NCI-H510A (cell line): ENCODE data around the gene KIF2A.

Experiments
- DNase-seq: peaks from one replicate; lab custom pipeline; 2025; lab: John Stamatoyannopoulos, UW

KIF2A gene

DNA sequence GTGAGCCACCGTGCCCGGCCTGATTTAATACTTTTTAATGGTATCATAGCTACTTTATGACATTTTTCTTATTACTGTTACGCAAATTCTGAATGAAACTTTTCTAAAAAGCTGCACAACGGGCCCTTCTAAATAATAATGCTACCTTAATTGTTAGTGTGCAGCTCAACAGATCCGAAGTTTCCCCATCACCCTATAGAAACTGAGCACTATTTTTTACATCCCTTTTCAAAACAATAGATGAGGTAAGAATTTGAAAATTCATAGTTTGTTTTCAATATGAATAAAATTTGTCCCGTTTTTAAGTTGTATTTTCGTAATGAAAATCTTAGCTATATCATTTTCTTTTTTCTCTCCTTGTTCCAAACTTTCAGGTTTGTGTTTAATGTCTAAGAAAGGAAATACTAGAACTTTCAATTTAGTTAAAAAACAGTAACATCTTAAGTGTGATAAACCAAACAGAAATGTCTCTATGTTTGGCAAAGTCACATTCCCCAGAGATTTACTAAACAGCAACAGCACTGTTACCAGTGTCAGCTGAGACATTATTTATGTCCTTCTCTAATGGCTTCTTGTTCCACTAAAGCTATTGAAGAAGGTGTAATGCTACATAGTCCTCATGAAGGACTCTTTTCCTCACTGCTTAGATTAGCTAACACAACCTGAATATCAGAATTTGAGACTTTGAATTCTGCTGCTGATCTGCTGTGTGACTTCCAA, 22.9 kb downstream of the KIF2A start:
- no peak for DNase-seq

DNA sequence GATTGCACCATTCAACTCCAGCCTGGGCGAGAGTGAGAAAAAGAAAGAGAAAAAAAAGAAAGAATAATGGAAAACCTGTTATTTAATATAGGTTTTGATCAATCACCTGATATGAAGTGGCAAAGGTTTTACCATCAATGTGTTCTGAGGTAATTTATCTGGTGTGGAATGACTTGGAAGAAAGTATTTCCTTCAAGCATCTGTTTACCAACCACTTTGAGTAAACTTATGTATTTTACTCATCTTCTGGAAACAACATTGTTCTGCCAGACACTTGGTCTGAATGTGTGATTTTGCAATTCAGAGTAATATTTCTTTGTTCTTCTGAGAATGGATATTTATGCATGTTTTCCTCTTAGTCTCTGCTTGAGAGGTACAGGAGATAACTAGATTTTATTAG, 24.3 kb downstream of the KIF2A start:
- no peak for DNase-seq

DNA sequence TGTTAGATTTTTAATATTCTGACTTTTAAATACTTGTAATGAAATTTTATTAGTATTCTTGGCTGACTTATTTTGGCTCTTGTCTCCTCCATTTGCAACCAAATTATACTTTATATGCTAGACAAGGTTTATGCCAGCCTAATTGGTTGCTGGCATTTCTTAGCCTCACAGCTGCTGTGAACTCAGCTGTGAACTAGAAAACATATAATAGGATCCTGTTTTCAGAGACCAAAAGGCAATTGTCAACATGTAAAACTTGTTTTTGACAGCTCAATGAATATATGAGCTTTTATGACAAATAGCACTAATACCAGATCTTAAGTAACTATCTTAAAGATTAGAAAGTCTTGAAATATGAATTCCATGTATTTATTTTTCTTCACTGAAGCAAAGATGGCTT, 25.9 kb downstream of the KIF2A start:
- DNase-seq = no peak

DNA sequence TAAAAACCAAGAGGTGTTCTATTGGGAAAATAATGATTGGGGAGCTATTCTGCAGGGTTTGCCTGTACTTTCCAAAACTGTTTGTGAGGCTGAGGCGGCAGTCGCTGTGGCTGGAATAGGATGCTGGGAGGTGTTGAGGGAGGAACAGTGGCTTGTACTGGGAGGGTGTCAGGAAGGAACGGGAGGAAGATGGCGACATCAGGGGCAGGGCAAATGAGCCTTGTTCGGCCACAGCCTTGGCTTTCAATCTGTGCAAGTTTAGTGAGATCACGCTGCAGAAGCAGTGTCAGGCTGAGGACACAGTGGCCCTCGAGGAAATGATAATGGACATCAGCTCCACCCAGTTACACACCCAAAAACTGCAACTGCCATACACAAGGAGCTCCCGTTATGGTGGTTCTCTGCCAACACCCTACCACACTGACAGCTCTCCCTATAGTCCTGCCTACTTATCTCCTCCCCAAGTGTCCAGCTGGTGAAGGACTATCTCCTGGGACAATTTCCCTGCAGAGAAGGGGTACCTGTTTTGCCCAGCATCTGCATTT, 27.3 kb downstream of the KIF2A start:
- DNase-seq = no peak

DNA sequence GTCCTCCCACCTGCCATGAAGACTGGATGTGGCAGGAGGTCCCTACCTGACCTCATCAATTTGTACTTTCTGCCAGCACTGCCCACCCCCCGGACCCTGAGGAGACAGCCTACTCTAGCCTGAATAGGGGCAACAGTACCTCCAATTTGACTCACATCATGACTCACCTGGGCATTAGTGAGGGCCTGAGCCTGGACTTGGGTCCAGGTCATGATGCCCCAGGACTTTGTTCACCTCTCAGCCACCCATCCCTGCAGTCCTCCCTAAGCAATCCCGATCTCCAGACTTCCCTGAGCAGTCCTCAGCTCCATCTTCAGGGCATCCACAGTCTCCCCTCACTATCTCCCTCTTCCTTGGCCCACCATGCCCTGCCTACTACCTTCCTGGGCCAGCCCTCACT, 28.1 kb downstream of the KIF2A start:
- no peak for DNase-seq

DNA sequence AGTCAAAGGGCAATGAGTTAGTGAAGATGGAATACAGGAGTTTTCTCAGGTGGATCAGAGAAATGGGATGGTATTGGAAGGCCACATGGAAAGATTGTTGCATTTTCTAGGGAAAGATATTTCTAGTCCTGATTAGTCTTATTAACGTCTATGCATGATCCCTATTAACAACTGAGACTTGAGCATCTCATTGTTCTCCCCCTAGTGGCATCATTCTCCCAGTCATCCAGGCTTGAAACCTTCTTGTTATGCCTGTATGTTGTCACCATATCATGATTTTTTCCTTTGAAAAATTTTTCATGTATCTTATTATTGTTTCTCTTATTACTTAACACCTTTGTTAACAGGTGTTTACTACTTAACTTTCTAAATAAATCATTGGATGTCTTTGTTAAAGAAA, 34.4 kb downstream of the KIF2A start:
- no peak for DNase-seq

DNA sequence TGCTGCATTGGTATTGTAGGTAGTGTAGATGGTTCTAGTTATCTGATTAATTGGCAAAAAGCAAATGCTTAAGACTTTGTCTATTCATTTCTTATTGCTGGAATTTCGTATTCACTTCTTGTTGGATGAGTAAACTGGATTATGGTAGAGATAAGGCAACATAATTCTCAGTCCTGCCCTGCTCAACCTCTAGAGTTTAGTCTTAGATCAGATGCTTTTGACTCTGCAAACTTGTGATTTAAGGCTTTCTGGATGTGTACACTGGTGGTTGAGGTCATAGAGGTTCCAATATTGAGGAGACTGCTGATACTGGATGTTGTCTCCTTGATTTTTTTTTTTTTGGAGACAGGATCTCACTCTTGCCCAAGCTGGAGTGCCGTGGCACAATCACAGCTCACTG, 35.0 kb downstream of the KIF2A start:
- DNase-seq = no peak

DNA sequence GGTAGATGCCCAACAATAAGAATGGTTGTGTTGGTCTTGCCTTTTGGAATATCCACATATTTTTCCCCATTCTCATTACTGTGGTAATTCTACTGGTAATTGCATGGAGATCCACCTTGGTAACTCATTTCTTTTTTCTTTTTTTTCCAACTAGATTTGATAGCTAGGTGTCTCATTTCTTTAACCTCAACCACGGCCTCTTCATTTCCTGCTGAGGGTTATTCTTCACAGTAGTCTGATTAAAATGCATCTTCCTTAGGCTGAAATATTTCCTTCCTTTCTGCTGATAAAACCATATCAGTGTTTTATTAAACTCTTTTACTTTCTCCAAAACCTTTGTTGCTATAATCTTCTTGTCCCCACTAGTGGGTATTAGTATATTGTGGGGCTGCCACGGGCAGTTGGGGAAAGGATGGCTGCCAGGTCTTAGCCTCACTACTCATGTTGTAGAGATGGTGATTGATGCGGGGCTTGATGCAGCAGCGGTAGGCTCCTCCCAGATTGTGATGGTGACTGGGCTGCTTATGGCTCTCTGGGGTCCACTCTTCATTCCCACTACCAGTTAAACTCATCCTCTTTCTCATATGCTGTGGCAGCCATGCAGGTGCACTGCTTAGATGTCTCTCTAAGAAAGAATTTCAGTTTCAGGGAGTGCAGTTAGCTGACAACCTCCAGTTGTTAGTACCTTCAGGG, 35.9 kb downstream of the KIF2A start:
- DNase-seq = no peak

DNA sequence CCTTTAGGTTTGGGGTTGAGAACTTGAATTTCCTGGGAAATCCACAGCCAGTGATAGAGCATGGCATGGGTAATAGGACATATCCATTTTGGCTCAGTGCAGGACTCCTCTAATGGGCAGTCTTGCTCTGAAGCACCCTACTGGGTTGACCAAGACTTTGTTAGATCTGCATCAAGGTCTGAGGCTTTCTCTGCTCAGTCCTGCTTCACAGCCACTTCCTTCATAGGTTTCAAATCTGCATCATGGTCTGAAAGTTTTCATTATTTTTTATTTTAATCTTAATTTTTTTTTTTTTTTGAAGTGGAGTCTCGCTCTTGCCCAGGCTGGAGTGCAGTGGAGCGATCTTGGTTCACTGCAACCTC, 36.5 kb downstream of the KIF2A start:
- no peak for DNase-seq

DNA sequence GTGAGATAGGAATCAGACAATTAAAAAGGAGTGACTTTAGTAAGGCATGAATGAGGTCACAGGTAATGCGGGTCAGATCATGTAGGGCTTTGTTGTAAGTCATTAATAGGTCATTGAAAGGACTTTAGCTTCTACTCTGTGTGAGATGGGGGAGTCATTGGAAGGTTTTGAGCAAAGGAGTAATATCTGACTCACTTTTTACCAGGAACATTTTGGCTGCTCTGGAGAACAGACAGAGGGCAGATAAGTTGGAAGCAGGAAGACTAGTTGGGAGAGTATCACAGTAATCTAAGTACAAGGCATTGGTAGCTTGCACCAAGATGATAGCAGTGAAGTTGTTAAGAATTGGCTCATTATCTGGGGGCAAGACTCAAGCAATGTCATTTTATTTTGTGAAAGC, 37.4 kb downstream of the KIF2A start:
- DNase-seq = no peak

DNA sequence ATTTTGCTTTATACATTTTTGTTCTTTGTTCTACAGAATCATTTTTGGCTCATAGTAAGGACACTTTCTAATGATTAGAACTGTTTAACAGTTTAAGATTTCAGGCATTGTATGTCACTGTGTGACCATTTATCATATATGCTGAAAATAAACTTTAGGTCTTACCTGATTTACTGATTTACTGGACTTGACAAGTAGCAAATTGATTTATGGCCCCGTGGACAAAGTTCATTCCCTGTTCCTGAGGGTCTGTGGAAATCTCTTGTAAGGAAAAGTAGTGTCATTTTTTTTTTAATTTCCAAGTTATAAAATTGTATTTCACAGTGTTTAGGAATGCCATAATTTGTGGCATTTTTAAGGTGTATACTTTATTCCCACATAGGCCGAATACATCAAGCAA, 40.7 kb downstream of the KIF2A start:
- no peak for DNase-seq

DNA sequence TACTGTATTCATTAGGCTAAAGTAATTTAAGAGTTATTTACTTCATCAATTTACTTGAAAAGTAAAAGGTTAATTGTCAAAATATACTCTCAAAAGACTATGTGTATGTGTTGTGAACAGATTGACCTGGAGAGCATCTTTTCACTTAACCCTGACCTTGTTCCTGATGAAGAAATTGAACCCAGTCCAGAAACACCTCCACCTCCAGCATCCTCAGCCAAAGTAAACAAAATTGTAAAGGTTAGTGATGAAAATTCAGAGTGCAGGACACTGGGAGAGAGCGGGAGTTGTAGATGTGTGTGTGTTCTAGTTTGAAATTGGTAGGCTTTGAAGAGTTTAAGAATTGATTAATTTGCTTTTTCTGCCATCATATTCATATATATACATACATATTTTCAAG, 41.9 kb downstream of the KIF2A start:
- no peak for DNase-seq

DNA sequence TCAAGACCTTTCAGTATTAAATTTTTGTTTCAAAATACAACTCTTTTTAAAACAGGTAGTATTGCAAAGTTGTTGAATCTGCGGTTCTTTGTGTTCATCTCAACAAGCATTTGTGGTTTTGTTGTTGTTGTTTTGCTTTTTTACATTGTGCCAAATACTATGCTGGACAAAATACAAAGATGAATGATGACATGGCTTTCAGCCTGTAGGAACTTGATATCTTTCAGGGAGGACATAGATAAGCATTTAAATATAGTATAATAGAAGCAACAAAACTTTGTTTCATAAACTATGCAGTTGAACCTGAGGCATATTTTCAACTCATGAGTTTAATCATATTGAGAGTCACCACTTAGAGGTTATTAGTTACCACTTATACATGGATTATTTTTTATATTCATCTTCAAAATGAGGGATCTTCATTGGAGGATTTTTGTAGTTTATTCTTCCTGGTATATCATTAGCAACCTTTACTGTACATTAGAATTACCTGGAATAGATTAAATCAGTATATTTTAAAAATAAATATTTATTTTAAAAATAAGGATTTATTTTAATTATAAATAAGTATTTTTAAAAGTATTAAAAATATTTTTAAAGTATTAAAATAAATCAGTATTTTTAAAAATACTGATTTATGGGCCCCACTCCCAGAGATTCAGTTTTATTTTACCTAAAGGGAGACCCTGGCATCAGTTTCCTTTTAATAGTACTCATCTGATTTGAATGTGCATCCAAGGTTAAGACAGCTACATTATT, 42.9 kb downstream of the KIF2A start:
- no peak for DNase-seq

DNA sequence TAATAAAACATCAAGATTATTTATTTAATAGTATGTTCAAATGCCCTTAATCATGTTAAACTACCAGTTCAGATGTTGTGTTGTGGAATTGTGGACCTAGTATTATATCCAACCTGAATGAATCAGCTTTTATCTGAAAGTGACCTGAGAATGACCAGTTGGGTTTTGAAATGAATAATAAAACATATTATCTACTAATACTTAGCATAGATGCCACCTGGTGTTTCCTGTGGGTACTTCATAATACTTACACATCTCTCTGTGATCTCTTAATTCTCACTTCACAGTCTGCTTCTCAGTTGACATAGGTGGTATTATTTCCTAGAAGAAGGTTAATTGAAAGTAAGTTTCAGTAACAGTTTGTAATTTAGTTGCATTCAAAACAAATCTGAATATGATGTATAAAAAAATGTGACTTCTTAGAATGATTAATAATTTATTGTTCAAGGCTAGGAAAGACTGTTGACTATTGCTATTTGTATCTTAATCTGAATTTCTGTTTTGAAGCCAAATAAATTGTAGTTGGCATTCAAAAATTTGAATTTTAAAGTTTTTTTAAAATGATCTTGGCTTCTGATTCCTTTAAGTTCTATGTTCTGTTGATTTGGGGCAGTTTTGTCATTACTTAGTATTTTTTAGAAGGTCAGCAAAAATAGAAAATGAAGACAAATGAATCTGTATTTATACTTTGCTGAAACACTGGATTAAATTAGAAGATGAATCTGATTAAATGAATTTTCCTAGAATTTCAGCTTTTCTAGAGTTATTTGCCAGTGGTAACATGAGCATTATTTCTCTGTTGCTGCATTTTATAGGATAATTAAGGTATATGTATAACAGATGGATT, 48.2 kb downstream of the KIF2A start:
- DNase-seq = no peak

DNA sequence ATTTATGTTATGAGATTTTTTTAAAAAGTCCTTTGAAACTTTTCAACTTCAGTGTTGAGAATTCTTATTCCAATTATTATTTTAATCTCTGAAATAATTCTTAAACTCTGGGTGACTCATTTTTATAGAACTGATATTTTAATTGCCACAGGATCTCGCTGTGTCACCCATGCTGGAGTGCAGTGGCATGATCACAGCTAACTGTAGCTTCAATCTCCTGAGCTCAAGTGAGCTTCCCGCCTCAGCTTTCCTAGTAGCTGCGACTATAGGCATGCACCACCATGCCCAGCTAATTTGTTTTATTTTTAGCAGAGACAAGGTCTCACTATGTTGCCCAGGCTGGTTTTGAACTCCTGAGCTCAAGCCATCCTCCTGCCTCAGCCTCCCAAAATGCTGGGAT, 56.7 kb downstream of the KIF2A start:
- DNase-seq = no peak

DNA sequence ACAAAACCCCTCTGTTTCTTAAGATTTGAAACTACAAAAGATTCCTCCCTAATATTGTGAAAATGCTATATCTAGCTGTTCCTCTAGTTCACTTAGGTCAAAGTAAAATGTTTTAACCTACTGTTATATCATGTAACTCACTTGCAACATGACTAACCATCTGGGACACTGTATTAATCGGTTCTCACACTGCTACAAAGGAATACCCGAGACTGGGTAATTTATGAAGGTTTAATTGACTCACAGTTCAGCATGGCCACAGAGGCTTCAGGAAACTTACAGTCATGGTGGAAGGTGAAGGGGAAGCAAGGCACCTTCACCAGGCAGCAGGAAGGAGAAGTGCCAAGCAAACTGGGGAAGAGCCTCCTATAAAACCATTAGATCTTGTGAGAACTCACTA, 63.0 kb downstream of the KIF2A start:
- no peak for DNase-seq

DNA sequence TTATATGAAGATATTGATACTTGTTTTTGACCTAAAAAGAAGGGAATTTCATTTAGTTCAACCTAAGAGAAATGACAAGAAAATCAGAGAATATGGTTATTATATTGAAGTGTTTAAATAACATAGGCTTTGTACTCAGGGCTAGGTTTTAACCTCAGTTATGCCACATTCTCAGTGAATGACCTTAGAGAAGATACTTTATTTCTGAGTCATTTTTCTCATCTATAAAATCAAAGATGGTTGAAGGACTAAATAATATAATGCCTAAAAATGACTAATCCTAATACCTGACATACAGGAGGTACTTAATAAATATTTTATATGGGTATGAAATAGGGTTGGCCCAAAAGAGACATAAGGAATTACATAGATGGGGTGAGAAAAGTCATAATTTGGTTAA, 65.4 kb downstream of the KIF2A start:
- no peak for DNase-seq

DNA sequence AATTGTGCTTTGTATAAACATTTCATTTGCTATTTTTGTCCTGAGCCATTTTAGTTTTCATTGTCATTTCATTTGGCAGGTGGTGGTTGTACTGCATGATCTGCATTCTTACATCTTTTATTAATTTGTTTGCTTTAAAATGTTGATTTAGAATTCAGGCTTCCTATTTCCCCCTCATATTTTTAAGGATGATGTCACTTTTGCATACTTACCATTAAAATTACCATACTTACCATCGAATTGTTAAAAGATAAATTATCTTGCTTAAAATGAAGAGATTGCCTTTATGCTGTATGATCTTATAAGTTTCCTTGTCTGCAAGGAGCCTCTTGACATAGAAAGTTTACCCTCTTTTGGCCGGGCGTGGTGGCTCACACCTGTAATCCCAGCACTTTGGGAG, 66.6 kb downstream of the KIF2A start:
- no peak for DNase-seq

DNA sequence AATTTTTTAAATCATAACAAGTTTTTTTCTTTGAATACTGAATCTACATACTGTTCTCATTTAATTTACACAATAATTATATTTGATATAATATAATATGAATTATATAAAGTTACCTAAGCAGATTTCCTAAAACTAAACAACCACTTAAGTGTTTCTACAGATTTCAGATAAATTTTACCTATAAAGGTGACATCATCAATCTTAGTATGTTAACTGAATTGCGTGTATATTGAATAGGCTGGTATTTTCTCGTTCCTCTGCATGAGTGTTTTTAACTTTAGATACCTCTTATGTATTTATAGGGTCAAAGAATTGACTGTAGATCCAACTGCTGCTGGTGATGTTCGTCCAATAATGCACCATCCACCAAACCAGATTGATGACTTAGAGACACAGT, 67.4 kb downstream of the KIF2A start:
- no peak for DNase-seq

DNA sequence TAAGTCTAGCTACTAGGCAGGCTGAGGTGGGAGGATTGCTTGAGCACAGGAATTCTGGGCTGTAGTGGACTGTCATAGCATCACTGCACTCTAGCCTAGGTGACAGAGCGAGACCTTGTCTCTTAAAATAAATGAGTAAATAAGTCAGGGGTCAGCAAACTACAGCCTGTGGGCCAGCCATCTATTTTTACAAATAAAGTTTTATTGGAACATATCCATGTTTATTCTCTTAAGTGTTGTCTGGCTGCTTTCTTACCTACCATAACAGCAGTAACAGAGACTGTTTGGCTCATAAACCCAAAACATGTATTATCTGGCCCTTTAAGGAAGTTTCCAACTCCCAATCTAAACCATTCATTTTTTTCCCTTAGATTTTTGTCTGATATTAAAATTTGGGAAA, 68.1 kb downstream of the KIF2A start:
- no peak for DNase-seq

DNA sequence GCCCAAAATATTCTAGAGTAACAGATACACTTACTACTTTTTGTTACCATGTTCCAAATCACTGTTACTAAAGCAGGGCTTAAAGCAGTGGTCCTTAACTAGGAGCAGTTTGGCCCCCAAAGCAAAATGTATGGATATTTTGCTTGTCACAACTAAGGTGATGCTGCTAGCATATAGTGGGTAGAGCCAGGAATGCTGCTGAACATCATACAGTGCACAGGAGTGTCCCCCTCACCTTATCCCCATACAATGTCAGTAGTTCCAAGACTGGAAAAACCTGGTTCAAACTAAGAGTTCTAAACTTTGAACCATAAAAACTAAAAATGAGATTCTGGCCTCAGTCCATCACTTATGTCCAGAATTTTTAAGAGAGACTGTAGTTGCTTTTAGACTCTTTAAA, 69.6 kb downstream of the KIF2A start:
- DNase-seq = no peak

DNA sequence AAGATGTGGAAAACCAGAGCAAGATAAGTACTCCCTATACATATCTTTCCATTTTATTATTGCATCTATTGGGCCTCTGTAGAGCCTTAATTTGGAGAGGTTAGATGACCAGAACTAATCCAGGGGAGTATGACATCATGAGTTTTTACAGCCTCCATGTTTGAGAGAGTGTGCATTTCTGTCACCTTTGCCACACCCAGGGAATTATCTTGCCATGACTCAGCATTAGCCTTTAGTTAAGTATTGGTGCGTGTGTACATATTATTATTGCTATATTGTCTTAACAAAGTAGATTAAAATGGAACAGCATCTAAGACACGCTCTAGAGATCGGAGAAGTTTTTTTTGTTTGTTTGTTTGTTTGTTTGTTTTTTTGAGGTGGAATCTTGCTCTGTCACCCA, 70.1 kb downstream of the KIF2A start:
- no peak for DNase-seq
